Right atrium auricular region (tissue), 2 donors: ENCODE results near the gene ADAMTS14. TPM values are rescaled to one million over a fixed set of nuclear protein-coding genes. Genes with fewer than 3 reads are reported as not detected.

Experiments used
- DNase-seq: peaks from one replicate; pipeline ENCODE4 v3.0.0-alpha.2; 2019; ENCODE audit warnings: low spot score
- H3K27ac ChIP-seq, 2 donors: fragments of 200-600 bp; sonication (generic); 1 replicate in 1 of 2; 2 replicates in 1 of 2; pipeline ENCODE4 v1.5.1; 2016 to 2019
- H3K27me3 ChIP-seq, 2 donors: fragments of 200-600 bp; sonication (generic); one replicate each; pipeline versions ENCODE4 v1.5.1 to v1.6.0; 2017 to 2019
- H3K36me3 ChIP-seq: fragments of 200-600 bp; sonication (generic); one replicate; pipeline ENCODE4 v1.5.1; 2016
- H3K4me1 ChIP-seq, 2 donors: fragments of 200-600 bp; sonication (generic); one replicate each; pipeline versions ENCODE4 v1.5.1 to v1.6.0; 2017 to 2019
- H3K4me3 ChIP-seq, 2 donors: fragments of 200-600 bp; sonication (generic); 1 replicate in 1 of 2; 2 replicates in 1 of 2; pipeline ENCODE4 v1.5.1; 2017 to 2019; ENCODE audit warnings: mild to moderate bottlenecking in 1 of 2, moderate library complexity in 1 of 2
- H3K9me3 ChIP-seq, 2 donors: fragments of 200-600 bp; sonication (generic); one replicate each; pipeline ENCODE4 v1.5.1; 2019
- CTCF ChIP-seq, 2 donors: fragments of 200-600 bp; sonication (generic); IDR thresholded peaks; one replicate each; pipeline ENCODE4 v1.5.1; 2019; ENCODE audit warnings: antibody characterized with exemption in 2 of 2
- total RNA-seq, 2 donors: library from RNA; depleted of rRNA; stranded (reverse); fragments of >200 nt; gene quantifications; one replicate each; pipeline ENCODE4 v1.1.0, GENCODE V29; 2016

ADAMTS14 gene
- total RNA-seq, 2 donors from 2014 or later, result not detected

- TF ChIP-seq CTCF (IDR thresholded peaks at IDR 0.05), result no peak
- no peaks in the 10 kb centered on the region for H3K9me3 ChIP-seq
These were observed 51.5 kb downstream of the ADAMTS14 start for GRCh38 chr10:70723771-70724170.

GRCh38 chr10:70726909-70727495, 54.7 kb downstream of the ADAMTS14 start:
- TF ChIP-seq CTCF (IDR thresholded peaks at IDR 0.05), result no peak
- Histone ChIP-seq H3K36me3 (no peaks in the 10 kb centered on the region), H3K27me3 (no peaks in the 10 kb centered on the region), H3K4me3 (no peak overlapping the region), H3K9me3 (no peaks in the 10 kb centered on the region), H3K4me1 (no peaks in the 10 kb centered on the region), H3K27ac (no peak overlapping the region)
- DNase-seq, result no peak

More at GRCh38 chr10:70723771-70724170, 51.5 kb downstream of the ADAMTS14 start:
- H3K27ac ChIP-seq, result no peak overlapping the region
- DNase-seq, result no peak
- H3K4me3 ChIP-seq, result no peak overlapping the region
- H3K27me3 ChIP-seq, result no peaks in the 10 kb centered on the region
- no peaks in the 10 kb centered on the region for H3K36me3 ChIP-seq
- no peaks in the 10 kb centered on the region for H3K4me1 ChIP-seq

- H3K4me1 ChIP-seq, result no peaks in the 10 kb centered on the region
- H3K36me3 ChIP-seq, result no peaks in the 10 kb centered on the region
- no peaks in the 10 kb centered on the region for H3K27me3 ChIP-seq
- no peak overlapping the region for H3K27ac ChIP-seq
- TF ChIP-seq CTCF (IDR thresholded peaks at IDR 0.05), result no peak
- no peak overlapping the region for H3K4me3 ChIP-seq
- no peaks in the 10 kb centered on the region for H3K9me3 ChIP-seq
- no peak for DNase-seq
These were observed 56.0 kb downstream of the ADAMTS14 start for GRCh38 chr10:70728328-70728727.

GRCh38 chr10:70729763-70730357, 57.6 kb downstream of the ADAMTS14 start:
- no peaks in the 10 kb centered on the region for H3K9me3 ChIP-seq
- no peaks in the 10 kb centered on the region for H3K36me3 ChIP-seq
- DNase-seq, result no peak
- no peak overlapping the region for H3K27ac ChIP-seq
- no peaks in the 10 kb centered on the region for H3K4me1 ChIP-seq
- TF ChIP-seq CTCF (IDR thresholded peaks at IDR 0.05), result no peak
- no peak overlapping the region for H3K4me3 ChIP-seq
- H3K27me3 ChIP-seq, result no peaks in the 10 kb centered on the region

GRCh38 chr10:70730955-70731354, 58.6 kb downstream of the ADAMTS14 start:
- no peak for DNase-seq
- Histone ChIP-seq H3K36me3 (no peaks in the 10 kb centered on the region), H3K27me3 (no peaks in the 10 kb centered on the region), H3K4me1 (no peaks in the 10 kb centered on the region), H3K4me3 (no peak overlapping the region), H3K9me3 (no peaks in the 10 kb centered on the region), H3K27ac (no peak overlapping the region)
- no peak for TF ChIP-seq CTCF (IDR thresholded peaks at IDR 0.05)

GRCh38 chr10:70732569-70732968, 60.3 kb downstream of the ADAMTS14 start:
- Histone ChIP-seq H3K4me3 (no peak overlapping the region), H3K36me3 (no peaks in the 10 kb centered on the region), H3K4me1 (no peaks in the 10 kb centered on the region), H3K27me3 (no peaks in the 10 kb centered on the region), H3K27ac (no peak overlapping the region), H3K9me3 (no peaks in the 10 kb centered on the region)
- no peak for TF ChIP-seq CTCF (IDR thresholded peaks at IDR 0.05)
- DNase-seq, result no peak
